Endothelial cell of umbilical vein (primary cell): ENCODE measurements around the gene RPL11.

Source experiments
- MYC ChIP-seq: IDR thresholded peaks from one replicate; pipeline ENCODE4 v1.6.1; 2011; ENCODE audit warnings: mild to moderate bottlenecking, low read depth, low read length
- POLR2A ChIP-seq: IDR thresholded peaks from 2 replicates; pipeline ENCODE4 v1.6.1; 2012; ENCODE audit warnings: low read depth, mild to moderate bottlenecking, control low read depth, low read length

DNA sequence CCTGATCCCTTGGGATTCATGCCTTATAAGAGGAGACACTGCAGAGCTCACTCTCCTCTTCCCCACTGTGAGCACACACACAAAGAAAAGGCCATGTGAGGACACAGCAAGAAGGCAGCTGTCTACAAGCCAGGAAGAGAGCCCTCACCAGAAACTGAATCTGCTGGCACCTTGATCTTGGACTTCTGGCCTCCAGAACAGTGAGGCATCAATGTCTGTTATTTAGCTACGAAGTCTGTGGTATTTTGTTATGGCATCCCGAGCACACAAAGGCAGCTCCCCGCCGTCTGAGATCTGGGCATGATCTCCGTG is 47.1 kb upstream of the RPL11 start:
- TF ChIP-seq POLR2A (no peak), MYC (no peak)
